Stomach (tissue), 4 donors: ENCODE data around the gene OSM.

Experiments
- EP300 ChIP-seq: sonication (generic); formaldehyde crosslinking; IDR thresholded peaks from one replicate; pipeline ENCODE4 v1.6.1; 2017; ENCODE audit warnings: antibody characterized with exemption
- TF ChIP-seq, protein P1 (sequence below), 7 experiments: fragments of 450-650 bp in 4 of 7; fragments of 200-600 bp in 3 of 7; sonication (generic) in 3 of 7; IDR thresholded peaks; one replicate each; pipeline ENCODE4 v1.5.1; 2016 to 2019; ENCODE audit warnings: antibody characterized with exemption in 7 of 7, control low read depth in 2 of 7, mild to moderate bottlenecking in 1 of 7

DNA sequence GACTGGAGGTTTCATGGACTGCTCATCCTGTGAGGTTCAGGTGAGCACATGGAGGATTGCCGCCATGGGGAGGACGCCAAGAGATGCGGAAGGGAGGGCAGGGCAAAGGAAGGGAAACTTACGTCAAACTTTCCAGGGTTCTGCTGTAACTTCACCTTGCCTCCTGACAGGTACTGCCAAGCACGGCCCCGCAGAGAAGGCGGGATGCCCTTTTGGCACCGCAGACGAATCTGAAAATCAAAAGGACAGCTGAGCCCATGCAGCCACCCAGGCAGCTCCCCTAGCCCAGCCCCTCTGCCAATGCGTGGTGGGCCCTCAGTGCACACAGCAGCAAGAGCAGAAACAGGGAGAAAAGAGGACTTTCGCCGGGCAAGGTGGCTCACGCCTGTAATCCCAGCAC is 32.7 kb upstream of the OSM start:
- TF ChIP-seq, protein P1, sequence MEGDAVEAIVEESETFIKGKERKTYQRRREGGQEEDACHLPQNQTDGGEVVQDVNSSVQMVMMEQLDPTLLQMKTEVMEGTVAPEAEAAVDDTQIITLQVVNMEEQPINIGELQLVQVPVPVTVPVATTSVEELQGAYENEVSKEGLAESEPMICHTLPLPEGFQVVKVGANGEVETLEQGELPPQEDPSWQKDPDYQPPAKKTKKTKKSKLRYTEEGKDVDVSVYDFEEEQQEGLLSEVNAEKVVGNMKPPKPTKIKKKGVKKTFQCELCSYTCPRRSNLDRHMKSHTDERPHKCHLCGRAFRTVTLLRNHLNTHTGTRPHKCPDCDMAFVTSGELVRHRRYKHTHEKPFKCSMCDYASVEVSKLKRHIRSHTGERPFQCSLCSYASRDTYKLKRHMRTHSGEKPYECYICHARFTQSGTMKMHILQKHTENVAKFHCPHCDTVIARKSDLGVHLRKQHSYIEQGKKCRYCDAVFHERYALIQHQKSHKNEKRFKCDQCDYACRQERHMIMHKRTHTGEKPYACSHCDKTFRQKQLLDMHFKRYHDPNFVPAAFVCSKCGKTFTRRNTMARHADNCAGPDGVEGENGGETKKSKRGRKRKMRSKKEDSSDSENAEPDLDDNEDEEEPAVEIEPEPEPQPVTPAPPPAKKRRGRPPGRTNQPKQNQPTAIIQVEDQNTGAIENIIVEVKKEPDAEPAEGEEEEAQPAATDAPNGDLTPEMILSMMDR (IDR thresholded peaks at IDR 0.05): no peak
- no peak for TF ChIP-seq EP300
